CD14-positive monocyte (primary cell): ENCODE measurements around the gene TBC1D22A. TPM values are rescaled to one million over a fixed set of nuclear protein-coding genes. Genes with fewer than 3 reads are reported as not detected.

Source experiments
- DNase-seq, 3 donors: peaks; one replicate each; pipeline ENCODE4 v3.0.0-alpha.2; 2011 to 2022
- H2AFZ ChIP-seq: 2 replicates; pipeline ENCODE4 v1.6.0; 2012; ENCODE audit warnings: mild to moderate bottlenecking, low read depth, low read length, inconsistent platforms; ENCODE audit not compliant: insufficient read depth, poor library complexity, severe bottlenecking
- H3K27ac ChIP-seq, 2 donors: 1 replicate in 1 of 2; 2 replicates in 1 of 2; pipeline ENCODE4 v1.5.1; 2012 to 2013; ENCODE audit warnings: low read length in 2 of 2, control low read depth in 1 of 2, inconsistent platforms in 1 of 2, low read depth in 1 of 2, mild to moderate bottlenecking in 1 of 2
- H3K27me3 ChIP-seq, 2 donors: one replicate each; pipeline versions ENCODE4 v1.6.0 to v1.6.1; 2011 to 2013; ENCODE audit warnings: low read length in 2 of 2; ENCODE audit not compliant: control insufficient read depth in 2 of 2, insufficient read depth in 2 of 2
- H3K36me3 ChIP-seq, 2 donors: replicated peaks in 1 of 2; 1 replicate in 1 of 2; 2 replicates in 1 of 2; pipeline versions ENCODE4 v1.5.1 to v1.6.1; 2012 to 2013; ENCODE audit warnings: low read length in 2 of 2, control low read depth in 1 of 2, inconsistent platforms in 1 of 2, mild to moderate bottlenecking in 1 of 2; ENCODE audit not compliant: insufficient read depth in 2 of 2, control insufficient read depth in 1 of 2
- H3K4me1 ChIP-seq, 2 donors: 1 replicate in 1 of 2; 2 replicates in 1 of 2; pipeline versions ENCODE4 v1.5.1 to v1.6.1; 2012 to 2013; ENCODE audit warnings: low read length in 2 of 2, control low read depth in 1 of 2, inconsistent platforms in 1 of 2, mild to moderate bottlenecking in 1 of 2, moderate library complexity in 1 of 2; ENCODE audit not compliant: insufficient read depth in 2 of 2, control insufficient read depth in 1 of 2
- H3K4me2 ChIP-seq: replicated peaks from 2 replicates; pipeline ENCODE3; 2012; ENCODE audit warnings: low read length, moderate library complexity, mild to moderate bottlenecking; ENCODE audit not compliant: poor library complexity, severe bottlenecking; ENCODE audit errors: extremely low read depth
- H3K4me3 ChIP-seq, 3 experiments: fragments of 200-600 bp in 1 of 3; sonication (generic) in 1 of 3; replicated peaks in 1 of 3; 1 replicate in 2 of 3; 2 replicates in 1 of 3; pipeline ENCODE4 v1.5.1; 2011 to 2013; ENCODE audit warnings: low read length in 3 of 3, mild to moderate bottlenecking in 3 of 3, control low read depth in 2 of 3, low read depth in 2 of 3, inconsistent platforms in 1 of 3, moderate library complexity in 1 of 3
- H3K79me2 ChIP-seq: 2 replicates; pipeline ENCODE4 v1.6.0; 2012; ENCODE audit warnings: mild to moderate bottlenecking, control low read depth, inconsistent platforms, low read length, moderate library complexity; ENCODE audit not compliant: insufficient read depth
- H3K9ac ChIP-seq: 2 replicates; pipeline ENCODE4 v1.6.0; 2017; ENCODE audit warnings: low read length, mild to moderate bottlenecking; ENCODE audit not compliant: insufficient read depth, poor library complexity, severe bottlenecking
- H3K9me3 ChIP-seq, 2 donors: replicated peaks in 1 of 2; 1 replicate in 1 of 2; 2 replicates in 1 of 2; pipeline versions ENCODE4 v1.5.1 to v1.6.1; 2012 to 2013; ENCODE audit warnings: low read length in 2 of 2, control low read depth in 1 of 2; ENCODE audit not compliant: control insufficient read depth in 1 of 2, insufficient read depth in 1 of 2
- H4K20me1 ChIP-seq: 2 replicates; pipeline ENCODE4 v1.6.0; 2012; ENCODE audit warnings: mild to moderate bottlenecking, low read length, control low read depth, moderate library complexity; ENCODE audit not compliant: insufficient read depth
- H3K27ac Mint-ChIP-seq, 7 donors: one replicate each; pipeline ENCODE4 v1.8.0; 2020; ENCODE audit warnings: mild to moderate bottlenecking in 7 of 7, mixed read lengths in 7 of 7, moderate library complexity in 6 of 7, inconsistent platforms in 2 of 7
- H3K27me3 Mint-ChIP-seq, 3 donors: one replicate each; pipeline ENCODE4 v1.8.0; 2021 to 2022; ENCODE audit warnings: low read depth in 3 of 3, mild to moderate bottlenecking in 3 of 3, mixed read lengths in 3 of 3, moderate library complexity in 3 of 3, inconsistent platforms in 1 of 3
- H3K36me3 Mint-ChIP-seq, 2 donors: one replicate each; pipeline ENCODE4 v1.8.0; 2020; ENCODE audit warnings: mixed read lengths in 2 of 2, inconsistent platforms in 1 of 2, mild to moderate bottlenecking in 1 of 2
- H3K4me1 Mint-ChIP-seq: one replicate; pipeline ENCODE4 v1.8.0; 2020; ENCODE audit warnings: mild to moderate bottlenecking, mixed read lengths
- H3K4me3 Mint-ChIP-seq, 2 donors: one replicate each; pipeline ENCODE4 v1.8.0; 2020; ENCODE audit warnings: mild to moderate bottlenecking in 2 of 2, mixed read lengths in 2 of 2, moderate library complexity in 1 of 2
- H3K9me3 Mint-ChIP-seq, 7 donors: one replicate each; pipeline ENCODE4 v1.8.0; 2020 to 2022; ENCODE audit warnings: mixed read lengths in 7 of 7, mild to moderate bottlenecking in 6 of 7, moderate library complexity in 6 of 7, inconsistent platforms in 2 of 7
- CTCF ChIP-seq: fragments of 200-600 bp; IDR thresholded peaks from one replicate; pipeline ENCODE4 v1.8.0; 2022; ENCODE audit warnings: antibody characterized with exemption, mild to moderate bottlenecking
- WGBS: methylation state at CpG from one replicate; pipeline ENCODE4 v1.1.5; 2013; ENCODE audit warnings: missing lambda C conversion rate; ENCODE audit not compliant: insufficient coverage; 5-methylcytosine and 5-hydroxymethylcytosine counted together
- intact Hi-C, 2 donors: fragments of 100-400 bp; cut with micrococcal nuclease; formaldehyde crosslinking; loops; one replicate each; pipeline versions ENCODE4 v1.15.0 to v1.15.1; 2023
- polyA plus RNA-seq, 3 donors: library from polyadenylated mRNA; depleted of rRNA in 1 of 3; unstranded in 2 of 3; stranded (reverse) in 1 of 3; fragments of 300-500 nt in 2 of 3; fragments of >200 nt in 1 of 3; fragmentation: Illumina TruSeq in 2 of 3; gene quantifications; 1 replicate in 2 of 3; 2 replicates in 1 of 3; pipeline ENCODE4 v1.2.3, GENCODE V29; 2012 to 2021

TBC1D22A gene
- polyA plus RNA-seq, 3 donors = 25.9 to 36.2 (median 29.5) TPM

- no peak overlapping the region for H3K9ac ChIP-seq
- Mint-ChIP-seq H3K4me3 (no peak overlapping the region), H3K27ac (no peak overlapping the region)
These were observed 217.1 kb downstream of the TBC1D22A start for GRCh38 chr22:46979506-46979905.

GRCh38 chr22:46980392-46980791 is 217.9 kb downstream of the TBC1D22A start:
- H3K36me3 ChIP-seq = peaks cover 32 to 59% of the 10 kb centered on the region in 2 donors
- no CpG with 5 or more reads among the region's 3 CpGs for WGBS

More at GRCh38 chr22:46979506-46979905, 217.1 kb downstream of the TBC1D22A start:
- H3K4me3 ChIP-seq = no peak overlapping the region
- H2AFZ ChIP-seq = no peak overlapping the region
- no peaks in the 10 kb centered on the region for H3K27me3 ChIP-seq
- DNase-seq = no peak
- H3K9me3 ChIP-seq = peaks cover 8 to 13% of the 10 kb centered on the region in 2 donors
- no peak overlapping the region for H3K4me2 ChIP-seq
- peaks cover 41 to 63% of the 10 kb centered on the region in 2 donors for H3K36me3 ChIP-seq
- peaks cover 10 to 25% (median 18%) of the 10 kb centered on the region in 7 donors for H3K9me3 Mint-ChIP-seq
- 95% methylated on average over 10 of the region's 12 CpGs for WGBS
- intact Hi-C loops = no loop called here
- H3K4me1 ChIP-seq = no peaks in the 10 kb centered on the region
- H3K27ac ChIP-seq = no peak overlapping the region
- peaks cover 25% of the 10 kb centered on the region for H4K20me1 ChIP-seq
- H3K36me3 Mint-ChIP-seq = peaks cover 73% of the 10 kb centered on the region in 2 donors
- peaks cover 0 to 1% (median 0%) of the 10 kb centered on the region in 3 donors for H3K27me3 Mint-ChIP-seq
- H3K79me2 ChIP-seq = no peaks in the 10 kb centered on the region
- no peak for TF ChIP-seq CTCF
- no peaks in the 10 kb centered on the region for H3K4me1 Mint-ChIP-seq

More at GRCh38 chr22:46980392-46980791, 217.9 kb downstream of the TBC1D22A start:
- no peaks in the 10 kb centered on the region for H3K79me2 ChIP-seq
- H3K4me3 Mint-ChIP-seq = no peak overlapping the region
- H2AFZ ChIP-seq = no peak overlapping the region
- H3K9me3 Mint-ChIP-seq = peaks cover 10 to 22% (median 16%) of the 10 kb centered on the region in 7 donors
- peaks cover 0 to 1% (median 0%) of the 10 kb centered on the region in 3 donors for H3K27me3 Mint-ChIP-seq
- H3K27ac ChIP-seq = no peak overlapping the region
- no peaks in the 10 kb centered on the region for H3K27me3 ChIP-seq
- no peak overlapping the region for H3K9ac ChIP-seq
- no peak overlapping the region for H3K4me2 ChIP-seq
- no peak for DNase-seq
- H3K36me3 Mint-ChIP-seq = peaks cover 68 to 71% of the 10 kb centered on the region in 2 donors
- peaks cover 8 to 13% of the 10 kb centered on the region in 2 donors for H3K9me3 ChIP-seq
- intact Hi-C loops = no loop called here
- H4K20me1 ChIP-seq = peaks cover 34% of the 10 kb centered on the region
- H3K27ac Mint-ChIP-seq = no peak overlapping the region
- no peaks in the 10 kb centered on the region for H3K4me1 Mint-ChIP-seq
- TF ChIP-seq CTCF = no peak
- no peaks in the 10 kb centered on the region for H3K4me1 ChIP-seq
- H3K4me3 ChIP-seq = no peak overlapping the region
